Measurements from ENCODE around the gene LPP. TPM values are rescaled to one million over a fixed set of nuclear protein-coding genes. Genes with fewer than 3 reads are reported as not detected.

LPP gene
- total RNA-seq, 1 experiment from 2014 or later: 120 TPM

- H3K4me3 ChIP-seq (ENCODE audit: low read depth, low read length): no peak overlapping the region
- no peak for DNase-seq
- CTCF ChIA-PET: no interaction called here
- peaks cover 24% of the 10 kb centered on the region for H3K36me3 Mint-ChIP-seq (ENCODE audit: insufficient read depth, unreplicated experiment)
- no peak overlapping the region for H3K27ac Mint-ChIP-seq (ENCODE audit: unreplicated experiment)
- TF ChIP-seq CTCF (IDR thresholded peaks at IDR 0.05; ENCODE audit: insufficient read depth in 1 of 2, low read depth in 1 of 2, low read length in 1 of 2, severe bottlenecking in 1 of 2, unreplicated experiment in 1 of 2): no peak
- no peak overlapping the region for H3K4me3 Mint-ChIP-seq (ENCODE audit: unreplicated experiment)
- no peaks in the 10 kb centered on the region for H3K27me3 Mint-ChIP-seq (ENCODE audit: insufficient read depth, unreplicated experiment)
- BruUV-seq (replicated peaks): no TSS peak
- H3K27me3 ChIP-seq (replicated peaks; ENCODE audit: control insufficient read depth, insufficient read depth, low read length): no peaks in the 10 kb centered on the region
- peaks cover 27% of the 10 kb centered on the region for H3K4me1 Mint-ChIP-seq (ENCODE audit: low read depth, unreplicated experiment)
- intact Hi-C loops (cut with micrococcal nuclease; ENCODE audit: unreplicated experiment): no loop called here
- POLR2A ChIA-PET: no interaction called here
- no peaks in the 10 kb centered on the region for H3K9me3 Mint-ChIP-seq (ENCODE audit: unreplicated experiment)
- H3K4me1 ChIP-seq: peaks cover 36% of the 10 kb centered on the region
- H3K9me3 ChIP-seq: no peaks in the 10 kb centered on the region
- no peaks in the 10 kb centered on the region; the same call in 1 of the 2 replicates for H3K36me3 ChIP-seq (ENCODE audit: control insufficient read depth, insufficient read depth, low read length)
Measured at GRCh38 chr3:188390343-188390718, 236.4 kb downstream of the LPP start.

- TF ChIP-seq CTCF (IDR thresholded peaks at IDR 0.05; ENCODE audit: insufficient read depth in 1 of 2, low read depth in 1 of 2, low read length in 1 of 2, severe bottlenecking in 1 of 2, unreplicated experiment in 1 of 2): no peak
- Mint-ChIP-seq H3K27ac (ENCODE audit: unreplicated experiment) (no peak overlapping the region), H3K27me3 (ENCODE audit: insufficient read depth, unreplicated experiment) (no peaks in the 10 kb centered on the region), H3K36me3 (ENCODE audit: insufficient read depth, unreplicated experiment) (peaks cover 24% of the 10 kb centered on the region), H3K9me3 (ENCODE audit: unreplicated experiment) (no peaks in the 10 kb centered on the region), H3K4me1 (ENCODE audit: low read depth, unreplicated experiment) (peaks cover 22% of the 10 kb centered on the region), H3K4me3 (ENCODE audit: unreplicated experiment) (no peak overlapping the region)
- H3K36me3 ChIP-seq (ENCODE audit: control insufficient read depth, insufficient read depth, low read length): no peaks in the 10 kb centered on the region; the same call in 1 of the 2 replicates
- BruUV-seq (replicated peaks): no TSS peak
- H3K9me3 ChIP-seq: no peaks in the 10 kb centered on the region
- intact Hi-C loops (cut with micrococcal nuclease; ENCODE audit: unreplicated experiment): no loop called here
- ChIA-PET POLR2A (no interaction called here), CTCF (no interaction called here)
- no peaks in the 10 kb centered on the region for H3K27me3 ChIP-seq (replicated peaks; ENCODE audit: control insufficient read depth, insufficient read depth, low read length)
- peaks cover 30% of the 10 kb centered on the region for H3K4me1 ChIP-seq
- no peak for DNase-seq
- H3K4me3 ChIP-seq (ENCODE audit: low read depth, low read length): no peak overlapping the region
Measured at GRCh38 chr3:188390775-188391443, 237.0 kb downstream of the LPP start.

- H3K9me3 Mint-ChIP-seq (ENCODE audit: unreplicated experiment): no peaks in the 10 kb centered on the region
- H3K36me3 Mint-ChIP-seq (ENCODE audit: insufficient read depth, unreplicated experiment): peaks cover 24% of the 10 kb centered on the region
- DNase-seq: no peak
- H3K27me3 Mint-ChIP-seq (ENCODE audit: insufficient read depth, unreplicated experiment): no peaks in the 10 kb centered on the region
- peaks cover 16% of the 10 kb centered on the region for H3K4me1 Mint-ChIP-seq (ENCODE audit: low read depth, unreplicated experiment)
- ChIA-PET CTCF (no interaction called here), POLR2A (no interaction called here)
- no peak for TF ChIP-seq CTCF (IDR thresholded peaks at IDR 0.05; ENCODE audit: insufficient read depth in 1 of 2, low read depth in 1 of 2, low read length in 1 of 2, severe bottlenecking in 1 of 2, unreplicated experiment in 1 of 2)
- H3K27ac Mint-ChIP-seq (ENCODE audit: unreplicated experiment): no peak overlapping the region
- Histone ChIP-seq H3K9me3 (no peaks in the 10 kb centered on the region), H3K36me3 (ENCODE audit: control insufficient read depth, insufficient read depth, low read length) (no peaks in the 10 kb centered on the region; the same call in 1 of the 2 replicates), H3K4me3 (ENCODE audit: low read depth, low read length) (no peak overlapping the region), H3K4me1 (peaks cover 23% of the 10 kb centered on the region), H3K27me3 (replicated peaks; ENCODE audit: control insufficient read depth, insufficient read depth, low read length) (no peaks in the 10 kb centered on the region)
- H3K4me3 Mint-ChIP-seq (ENCODE audit: unreplicated experiment): no peak overlapping the region
- intact Hi-C loops (cut with micrococcal nuclease; ENCODE audit: unreplicated experiment): no loop called here
- no TSS peak for BruUV-seq (replicated peaks)
Measured at GRCh38 chr3:188391592-188391991, 237.6 kb downstream of the LPP start.

Data from Caco-2 (cell line).